ENCODE results near the gene MMP15.
A peak's percentile ranks its signal among the peaks of the same experiment; 100 is the strongest.
"Not testable (repeated sequence)": the region's sequence is repeated elsewhere in the genome, so short reads cannot be mapped to it uniquely, and the experiment has no call there.

Gene MMP15

DNA sequence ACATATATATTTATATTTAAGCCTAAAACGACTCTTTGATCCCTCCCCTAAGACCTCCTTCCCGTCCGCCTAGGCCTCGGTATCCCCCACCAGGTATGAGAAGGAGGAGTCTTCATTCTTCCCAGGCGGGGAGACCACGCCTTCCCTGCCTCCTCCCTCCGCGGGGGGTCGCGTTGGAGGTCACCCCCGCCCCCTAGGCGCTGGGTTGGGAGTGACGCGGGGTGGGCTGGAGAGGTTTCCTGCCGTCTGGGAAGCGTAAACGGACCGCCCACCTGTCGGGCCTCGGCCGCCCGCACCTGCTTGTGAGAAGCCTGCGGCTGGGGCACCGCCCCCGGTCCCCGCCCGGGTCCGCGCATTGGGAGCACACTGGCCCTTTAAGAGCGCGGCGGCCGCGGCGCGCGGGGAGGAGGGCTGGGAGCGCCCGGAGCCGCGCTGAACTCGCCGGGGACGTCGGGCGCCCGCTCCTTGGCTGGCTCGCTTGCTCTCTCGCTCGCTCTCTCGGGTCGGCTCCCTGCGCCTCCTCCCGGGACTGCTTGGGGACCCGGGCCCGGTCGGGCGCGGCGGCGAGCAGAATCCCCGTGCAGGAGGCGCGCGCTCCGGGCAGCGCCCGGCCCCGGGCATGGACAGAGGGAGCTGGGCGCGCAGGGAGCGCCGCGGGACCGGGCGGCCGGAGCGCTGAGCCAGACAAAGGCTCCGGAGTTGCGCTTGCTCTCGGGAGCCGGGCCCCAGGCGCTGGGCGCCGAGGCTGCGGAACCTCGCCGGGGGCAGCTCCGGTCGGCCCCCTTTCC, at the start of gene MMP15:
TSS of gene MMP15 (plus strand) at position 404 of the 788 bp plus-strand sequence. CDS start 597 bp downstream, outside the sequence.
- peak; percentile 56 for DNase-seq

DNA sequence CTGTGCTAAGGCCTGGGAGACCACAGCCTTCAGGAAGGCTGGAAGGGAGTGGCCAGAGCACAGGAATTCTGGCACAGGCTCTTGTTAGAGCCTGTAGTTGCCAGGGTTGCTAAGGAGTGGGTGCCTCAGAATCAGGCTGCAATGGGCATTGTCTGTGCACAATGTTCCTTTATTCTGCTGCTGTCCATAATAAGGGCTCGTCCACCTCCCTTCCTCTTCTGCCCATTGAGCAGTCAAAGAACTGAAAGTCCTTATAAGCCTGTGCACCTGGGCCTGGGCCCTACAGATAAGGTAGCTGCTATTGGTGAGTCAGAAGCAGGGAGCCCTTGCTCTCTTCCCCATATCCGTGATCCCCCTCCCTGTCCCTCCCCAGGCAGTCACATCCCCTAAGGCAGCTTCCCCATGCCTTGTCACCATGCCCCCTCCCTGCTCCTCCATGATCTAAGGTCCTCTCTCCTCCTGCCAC, 49.2 kb upstream of the MMP15 start:
- DNase-seq: no peak

DNA sequence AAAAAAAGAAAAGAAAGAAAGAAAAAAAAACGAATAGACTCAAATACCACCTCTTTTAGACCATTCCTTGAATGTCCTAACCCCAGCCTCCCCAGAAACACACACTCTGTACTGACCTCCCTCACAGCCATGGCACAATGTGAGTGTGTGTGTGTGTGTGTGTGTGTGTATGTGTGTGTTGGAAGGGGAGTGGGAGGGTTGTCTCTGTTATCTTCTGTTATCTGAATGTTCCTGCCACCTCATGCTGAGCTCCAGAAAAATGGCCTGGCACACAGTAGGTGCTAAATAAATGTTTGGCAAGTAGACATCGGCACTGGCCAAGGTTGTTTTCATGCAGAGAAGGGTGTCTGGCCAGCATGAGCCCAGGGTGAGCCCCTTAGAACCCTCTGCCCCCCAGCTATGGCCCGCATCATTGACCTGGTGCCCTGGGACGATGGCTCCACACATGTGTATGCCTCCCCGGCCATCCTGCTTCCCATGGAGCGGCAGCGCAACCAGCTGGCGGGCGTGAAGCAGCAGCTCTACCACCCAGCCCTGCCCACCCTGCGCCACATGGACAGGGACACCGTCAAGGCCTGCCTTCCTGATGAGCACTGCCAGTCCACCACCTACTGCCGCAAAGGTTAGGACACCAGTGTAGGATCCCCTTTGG, 48.0 kb upstream of the MMP15 start:
- DNase-seq: no peak

DNA sequence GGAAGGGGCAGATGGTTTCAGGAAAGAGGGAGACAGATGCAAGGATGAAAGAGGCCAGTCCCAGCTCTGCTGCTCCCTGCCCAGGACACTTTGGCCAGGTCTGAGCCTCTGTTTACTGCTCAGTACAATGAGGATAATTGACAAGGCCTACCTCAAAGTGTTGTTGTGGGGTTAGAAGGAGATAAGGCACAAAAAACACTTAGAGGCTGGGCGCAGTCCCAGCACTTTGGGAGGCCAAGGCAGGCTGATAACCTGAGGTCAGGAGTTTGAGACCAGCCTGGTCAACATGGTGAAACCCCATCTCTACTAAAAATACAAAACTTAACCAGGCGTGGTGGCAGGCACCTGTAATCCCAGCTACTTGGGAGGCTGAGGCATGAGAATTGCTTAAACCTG, 47.5 kb upstream of the MMP15 start:
- DNase-seq: not testable (repeated sequence)

DNA sequence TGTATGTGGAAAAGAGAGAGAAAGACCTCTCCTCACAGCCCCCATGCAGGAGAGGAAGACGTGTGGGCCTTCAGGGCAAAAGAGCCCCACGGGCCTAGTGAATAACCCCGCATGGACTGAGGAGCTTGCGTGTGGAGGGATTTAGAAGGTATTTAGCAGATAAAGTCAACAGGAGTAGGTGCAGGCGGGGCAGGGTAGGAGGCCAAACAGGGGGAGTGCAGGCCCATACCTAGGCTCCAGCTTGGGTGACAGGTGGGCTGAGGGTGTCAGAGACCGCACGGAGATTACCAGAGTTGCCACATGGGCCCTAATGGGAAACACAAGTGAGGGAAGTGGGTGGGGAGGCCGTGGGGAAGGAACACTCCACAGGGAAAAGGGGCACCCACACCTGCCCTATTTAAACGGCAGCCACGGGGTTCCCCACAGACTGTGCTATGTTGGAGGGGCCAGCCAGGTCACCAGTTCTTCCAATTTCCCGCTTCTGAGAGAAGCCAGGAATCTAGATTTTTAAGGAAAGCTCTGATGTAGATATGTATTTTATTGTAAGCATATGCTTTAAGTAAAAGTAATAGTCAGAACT, 46.5 kb upstream of the MMP15 start:
- DNase-seq: no peak

DNA sequence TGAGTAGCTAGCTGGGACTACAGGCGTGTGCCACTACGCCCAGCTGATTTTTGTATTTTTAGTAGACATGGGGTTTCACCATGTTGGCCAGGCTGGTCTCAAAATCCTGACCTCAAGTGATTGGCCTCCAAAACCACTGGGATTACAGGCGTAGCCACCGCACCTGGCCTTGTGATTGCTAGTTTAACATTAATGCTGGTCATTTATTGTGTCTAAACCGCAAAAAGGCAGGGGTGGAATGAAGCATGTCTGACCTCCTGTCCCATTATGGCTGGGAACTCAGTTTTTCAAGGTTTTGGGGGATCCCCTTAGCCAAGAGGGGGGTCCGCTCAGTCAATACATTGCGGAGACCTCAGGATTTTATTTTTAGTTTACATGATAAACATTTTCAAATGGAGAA, 43.9 kb upstream of the MMP15 start:
- no peak for DNase-seq

DNA sequence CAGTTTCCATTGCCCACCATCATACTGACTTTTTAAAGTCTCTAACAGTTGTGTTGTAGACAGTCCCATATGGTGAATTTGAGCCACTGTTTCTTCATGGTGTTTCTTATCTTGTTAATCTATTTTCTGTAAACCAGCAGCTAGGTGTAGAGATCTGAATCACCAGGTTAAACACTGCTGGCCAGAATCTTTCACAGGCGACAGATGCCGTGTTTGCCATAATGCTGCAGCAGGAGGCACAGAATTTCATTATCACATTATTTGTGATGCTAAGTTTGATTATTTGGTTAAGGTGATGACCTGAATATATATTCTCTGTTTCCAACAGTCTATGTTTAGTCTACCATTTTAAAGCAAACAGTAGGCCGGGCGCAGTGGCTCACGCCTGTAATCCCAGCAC, 43.2 kb upstream of the MMP15 start:
- DNase-seq: no peak

DNA sequence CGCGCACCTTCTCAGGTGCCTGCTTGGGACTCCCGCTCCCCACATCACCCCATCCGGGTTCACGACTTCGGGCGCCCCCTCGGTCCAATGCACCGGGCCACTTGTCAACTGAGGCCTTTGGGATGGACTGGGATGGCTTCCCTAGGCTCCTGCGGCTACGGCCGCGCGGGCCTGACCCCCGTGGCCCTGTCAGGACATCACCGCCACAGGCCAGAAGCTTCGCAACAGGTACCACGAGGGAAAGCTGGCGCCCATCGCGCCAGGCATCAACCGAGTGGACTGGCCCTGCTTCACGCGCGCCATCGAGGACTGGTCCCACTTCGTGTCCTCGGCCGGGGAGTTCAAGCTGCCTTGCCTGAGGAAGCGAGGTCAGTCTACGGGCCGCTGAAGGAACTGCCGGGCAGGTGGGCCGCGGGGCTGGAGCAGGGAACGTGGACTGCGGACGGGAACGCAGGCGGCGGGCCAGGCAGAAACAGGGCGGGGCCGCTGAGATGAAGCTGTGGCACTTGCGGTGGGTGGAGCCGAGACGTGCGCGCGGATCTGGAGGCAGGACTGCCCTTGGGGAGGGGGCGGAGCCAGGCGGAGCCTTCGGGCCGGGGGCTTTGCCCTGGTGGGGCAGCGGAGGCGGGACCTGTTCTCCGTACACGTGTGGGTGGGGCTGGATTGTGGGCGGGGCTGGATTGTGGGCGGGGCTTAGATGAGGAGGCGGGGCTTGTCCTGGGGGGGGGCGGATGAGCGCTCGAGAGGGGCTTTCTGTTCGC, 40.9 kb upstream of the MMP15 start:
- peak; percentile 87 for DNase-seq

DNA sequence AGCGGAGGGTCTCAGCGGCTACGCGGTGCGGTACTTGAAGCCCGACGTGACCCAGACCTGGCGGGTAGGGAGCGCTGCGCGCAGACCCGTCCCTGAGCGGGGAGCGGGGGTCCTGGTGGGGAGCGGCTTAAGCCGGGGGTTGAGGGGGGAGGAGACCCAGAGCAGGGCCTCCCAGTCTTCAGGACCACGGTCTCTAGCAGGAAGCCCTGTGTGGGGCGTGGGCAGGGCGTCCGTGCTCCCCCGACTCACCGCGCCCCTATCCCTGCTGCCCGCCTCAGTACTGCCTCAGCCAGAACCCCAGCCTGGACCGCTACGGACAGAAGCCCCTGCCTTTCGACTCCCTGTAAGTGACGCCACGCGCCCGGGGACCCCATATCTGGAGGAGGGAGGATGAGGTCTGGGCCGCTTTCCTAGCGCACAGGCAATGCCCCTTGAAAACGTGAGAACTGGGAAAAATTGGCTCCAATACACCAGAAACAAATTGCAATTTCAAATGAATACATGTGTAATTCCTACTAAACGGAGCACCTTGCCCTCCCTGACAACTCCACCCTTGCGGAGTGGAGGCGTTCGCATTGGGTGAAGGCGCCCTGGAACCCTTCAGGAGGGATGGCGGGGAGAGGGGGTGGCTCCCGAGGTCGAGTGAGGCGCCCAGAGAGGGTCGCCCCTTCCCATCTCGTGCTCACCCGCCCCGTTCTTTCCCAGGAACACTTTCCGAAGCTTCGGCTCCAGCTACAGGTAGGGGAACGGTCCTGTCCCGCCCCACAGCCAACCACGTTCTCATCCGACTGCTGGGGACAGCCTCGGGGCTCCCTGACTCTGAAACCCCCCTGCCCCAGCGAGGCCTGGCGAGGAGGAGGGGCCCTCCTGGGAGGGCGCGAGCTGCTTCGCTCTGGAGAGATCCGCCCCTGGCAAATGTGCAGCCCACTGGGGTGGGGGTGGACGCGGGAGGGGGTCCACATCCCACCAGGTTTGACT, 40.1 kb upstream of the MMP15 start:
- DNase-seq: peak; percentile 11

DNA sequence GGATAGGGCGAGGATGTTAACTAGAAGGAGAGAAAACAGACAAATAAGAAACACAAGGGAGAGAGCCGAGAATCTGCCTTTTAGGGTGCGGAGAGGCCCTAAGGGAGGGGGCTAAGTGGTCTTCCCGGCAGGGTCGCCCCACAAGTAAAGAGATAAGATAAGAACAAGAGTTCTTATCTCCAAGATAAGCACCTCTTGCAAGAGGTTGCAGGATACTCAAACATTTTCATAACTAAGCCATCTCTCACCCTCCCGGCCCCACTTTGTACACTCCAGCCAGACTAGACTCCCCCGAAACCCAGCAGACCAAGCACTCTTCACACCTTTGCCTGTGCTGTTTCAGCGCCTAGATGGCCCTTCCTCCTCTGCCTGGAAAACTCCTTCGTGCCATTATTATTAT, 39.4 kb upstream of the MMP15 start:
- DNase-seq: no peak

DNA sequence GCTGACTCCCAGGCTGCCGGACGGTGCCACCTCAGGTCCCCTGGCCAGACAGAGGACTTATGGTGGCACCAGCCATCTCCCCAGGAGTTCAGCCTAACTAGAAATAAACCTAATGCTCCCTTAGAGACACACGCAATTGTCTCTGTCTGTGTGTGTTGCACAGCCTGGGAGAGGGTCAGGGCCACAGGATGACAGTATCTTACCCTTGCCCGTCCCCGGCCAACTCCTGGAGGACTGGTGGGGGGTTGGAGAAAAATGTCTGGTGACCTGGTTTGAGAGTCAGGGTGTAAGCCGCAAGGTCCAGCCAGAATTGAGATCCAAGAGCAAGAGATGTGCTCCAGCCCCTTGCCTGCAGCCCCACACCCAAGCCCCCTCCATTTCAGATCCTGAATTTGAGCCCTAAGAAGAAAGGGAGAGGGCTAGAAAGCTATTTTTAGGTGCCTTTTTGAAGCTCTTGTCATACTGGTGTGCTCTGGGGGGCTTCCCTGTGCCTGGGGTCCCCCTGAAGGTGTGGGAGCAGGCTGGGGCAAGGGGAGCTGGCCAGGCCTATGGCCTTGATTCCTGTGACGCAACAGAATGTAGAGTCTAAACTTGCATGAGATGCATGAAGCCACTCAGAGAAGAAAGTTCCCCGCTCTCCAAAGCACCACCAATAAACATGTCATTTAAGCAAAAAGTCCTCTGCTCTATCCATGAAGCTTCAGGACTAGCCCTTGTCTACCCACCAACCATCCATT, 37.9 kb upstream of the MMP15 start:
- no peak for DNase-seq

DNA sequence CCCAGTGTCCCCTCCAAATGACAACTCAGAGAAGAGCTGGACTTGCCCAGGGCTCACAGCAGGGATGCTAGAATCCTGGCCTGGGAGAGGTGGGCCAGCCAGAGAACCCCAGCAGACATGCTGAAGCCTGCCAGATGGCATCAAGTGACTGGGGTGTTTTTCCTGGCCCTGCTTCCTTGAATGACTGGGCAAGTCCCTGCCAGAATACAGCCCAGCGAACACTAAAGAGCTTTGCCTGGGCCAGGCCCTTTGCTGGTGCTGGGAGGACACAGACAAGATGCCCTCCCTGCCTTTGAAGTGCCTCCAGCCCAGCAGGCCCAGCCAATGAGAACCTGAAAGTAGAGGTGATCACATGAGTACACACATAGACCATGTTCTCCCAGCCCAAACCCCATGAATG, 36.6 kb upstream of the MMP15 start:
- no peak for DNase-seq

DNA sequence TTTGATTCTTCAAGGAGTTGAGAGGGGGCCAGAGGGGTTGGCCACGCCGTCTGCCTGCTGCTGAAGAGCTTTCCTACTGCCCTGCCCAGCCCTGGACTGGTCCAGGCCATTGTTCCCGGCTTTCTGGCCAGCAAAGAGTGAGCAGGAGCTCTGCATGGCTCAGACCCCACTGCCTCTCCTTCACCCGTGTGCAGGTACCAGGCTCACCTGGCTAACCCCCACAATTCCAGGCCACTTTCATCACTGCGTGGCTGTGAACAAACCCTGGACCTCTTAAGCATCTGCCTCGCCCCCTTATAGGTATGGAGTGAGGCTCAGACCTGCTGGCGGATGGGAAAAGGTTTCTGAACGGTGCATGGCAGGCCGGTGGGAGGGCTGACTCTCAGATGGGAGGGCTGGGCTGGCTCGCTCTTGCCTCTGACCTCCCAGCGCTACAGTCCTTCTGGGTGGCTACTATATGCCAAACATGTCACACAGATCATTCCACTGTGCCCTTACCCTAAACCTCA, 33.9 kb upstream of the MMP15 start:
- DNase-seq: no peak

DNA sequence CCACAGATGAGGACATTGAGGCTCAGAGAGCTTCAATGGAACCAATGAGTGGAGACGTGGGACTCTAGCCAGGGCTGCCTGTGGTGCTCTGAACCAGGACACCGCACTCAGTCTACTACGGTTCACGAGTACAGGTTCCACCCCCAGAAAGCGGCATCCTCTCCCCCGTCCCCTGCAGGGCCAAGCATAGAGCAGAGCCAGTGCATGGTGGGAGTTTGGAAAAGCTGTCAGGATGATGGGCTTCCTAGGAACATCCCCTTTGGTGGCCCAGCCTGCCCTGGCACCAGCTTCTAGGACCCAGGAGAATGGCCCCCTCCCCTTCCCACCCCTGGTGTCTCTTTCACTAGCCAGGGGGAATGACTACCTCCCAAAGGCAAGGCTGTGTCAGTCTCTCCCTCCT, 33.5 kb upstream of the MMP15 start:
- no peak for DNase-seq

DNA sequence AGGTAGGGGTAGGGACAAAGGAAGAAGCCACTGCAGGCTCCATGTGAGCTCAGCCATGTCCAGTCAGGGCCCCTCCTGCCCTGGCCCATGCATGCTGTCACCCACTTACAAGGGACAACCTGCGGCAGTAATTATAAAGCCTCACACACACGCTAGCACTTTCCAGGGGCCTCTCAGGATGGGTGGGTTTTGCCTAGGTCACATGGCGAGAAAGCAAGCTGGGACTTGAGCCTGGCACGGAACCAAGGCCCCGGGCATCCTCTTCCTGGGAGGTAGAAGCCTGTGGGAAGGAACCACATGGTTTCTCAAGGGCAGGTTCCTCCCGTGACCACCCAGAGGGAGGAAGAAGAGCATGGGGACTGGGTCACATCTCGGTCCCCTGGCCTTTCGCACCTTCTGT, 32.1 kb upstream of the MMP15 start:
- DNase-seq: no peak

DNA sequence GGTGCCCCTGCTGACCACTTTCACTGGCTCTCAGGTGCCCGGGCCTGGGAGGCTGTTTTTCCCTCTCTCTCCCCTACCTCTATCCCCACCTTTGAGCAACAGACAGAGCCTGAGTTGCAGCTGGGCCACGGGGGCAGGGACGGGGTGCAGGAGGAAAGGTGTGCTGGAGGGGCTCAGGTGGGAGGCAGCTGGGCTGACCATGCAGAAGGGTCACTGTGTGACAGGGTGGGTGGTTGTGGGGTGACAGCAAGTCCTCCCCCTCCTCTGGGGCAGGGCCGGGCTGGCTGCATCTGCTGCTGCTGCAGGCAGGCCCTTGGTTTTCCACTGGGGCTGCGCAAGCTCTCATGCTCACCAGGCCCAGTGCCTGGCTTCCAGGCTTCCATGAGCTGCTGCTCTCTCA, 31.7 kb upstream of the MMP15 start:
- DNase-seq: no peak

DNA sequence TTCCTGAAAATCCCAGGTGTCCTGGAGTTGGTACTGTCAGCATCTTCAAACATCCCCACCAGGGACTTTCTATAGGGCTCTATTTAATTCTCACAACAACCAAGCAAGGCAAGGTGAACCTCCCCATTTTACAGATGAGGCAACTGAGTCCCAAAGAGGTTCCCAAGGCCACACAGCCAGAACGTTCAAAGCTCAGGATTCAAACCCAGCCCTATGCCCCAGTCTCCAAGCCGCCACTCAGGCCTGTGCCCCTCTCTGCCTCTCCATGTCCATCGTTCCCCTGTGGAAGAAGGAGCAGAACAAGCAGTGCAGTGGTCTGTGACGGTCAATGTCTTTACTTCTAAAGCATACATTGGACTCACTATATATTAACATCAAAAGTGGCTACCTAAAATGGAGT, 31.2 kb upstream of the MMP15 start:
- no peak for DNase-seq

DNA sequence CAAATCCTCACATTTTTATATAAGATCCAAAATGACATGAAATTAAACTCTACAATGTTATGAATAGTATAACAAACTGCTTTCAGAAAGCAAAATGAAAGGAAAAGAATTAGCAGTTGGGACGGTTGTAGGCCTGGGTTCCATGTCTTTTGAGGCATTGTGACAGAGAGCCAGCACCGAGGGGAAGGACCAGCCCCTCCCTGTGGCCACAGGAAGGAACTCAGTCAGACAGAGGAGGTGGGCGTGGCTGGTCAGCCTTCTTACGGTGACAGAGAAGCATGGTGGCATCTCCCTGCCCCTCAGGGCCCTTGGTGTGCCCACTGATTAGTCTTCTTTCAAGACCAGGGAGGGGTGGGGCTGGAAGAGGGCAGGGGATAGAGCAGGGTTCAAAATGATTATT, 30.8 kb upstream of the MMP15 start:
- DNase-seq: no peak

DNA sequence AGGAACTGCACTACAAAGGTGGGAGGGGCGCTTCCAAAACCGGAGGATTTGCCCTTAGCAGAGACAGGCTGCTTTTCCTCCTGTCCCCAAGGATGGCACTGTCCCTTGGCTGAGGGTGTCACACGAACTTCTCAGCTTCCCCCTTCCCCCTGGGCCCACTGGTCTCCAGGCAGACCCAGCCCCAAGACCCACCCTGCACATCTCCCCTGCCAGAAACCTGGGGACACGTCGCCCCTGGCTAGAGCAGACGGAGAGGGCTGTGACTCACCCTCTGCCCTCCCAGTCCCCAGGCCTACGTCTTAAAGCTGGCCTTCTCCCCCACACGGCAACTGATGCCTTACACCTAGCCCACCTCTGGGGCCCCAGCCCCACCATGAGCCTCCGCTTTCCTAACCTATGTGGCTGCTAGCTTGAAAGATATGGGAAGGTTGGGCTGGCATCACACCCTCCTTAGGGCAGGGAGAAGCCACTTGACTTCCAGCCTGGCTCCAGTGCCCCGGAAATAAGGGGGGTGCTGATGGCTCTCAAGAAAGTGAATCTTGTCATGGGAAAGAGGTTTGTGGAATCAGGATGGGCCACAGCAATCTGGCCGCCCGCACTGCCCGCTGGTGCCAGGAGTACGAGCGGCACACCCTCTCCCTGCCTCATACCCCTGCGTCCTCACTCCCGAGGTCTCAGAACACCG, 29.7 kb upstream of the MMP15 start:
- DNase-seq: no peak

DNA sequence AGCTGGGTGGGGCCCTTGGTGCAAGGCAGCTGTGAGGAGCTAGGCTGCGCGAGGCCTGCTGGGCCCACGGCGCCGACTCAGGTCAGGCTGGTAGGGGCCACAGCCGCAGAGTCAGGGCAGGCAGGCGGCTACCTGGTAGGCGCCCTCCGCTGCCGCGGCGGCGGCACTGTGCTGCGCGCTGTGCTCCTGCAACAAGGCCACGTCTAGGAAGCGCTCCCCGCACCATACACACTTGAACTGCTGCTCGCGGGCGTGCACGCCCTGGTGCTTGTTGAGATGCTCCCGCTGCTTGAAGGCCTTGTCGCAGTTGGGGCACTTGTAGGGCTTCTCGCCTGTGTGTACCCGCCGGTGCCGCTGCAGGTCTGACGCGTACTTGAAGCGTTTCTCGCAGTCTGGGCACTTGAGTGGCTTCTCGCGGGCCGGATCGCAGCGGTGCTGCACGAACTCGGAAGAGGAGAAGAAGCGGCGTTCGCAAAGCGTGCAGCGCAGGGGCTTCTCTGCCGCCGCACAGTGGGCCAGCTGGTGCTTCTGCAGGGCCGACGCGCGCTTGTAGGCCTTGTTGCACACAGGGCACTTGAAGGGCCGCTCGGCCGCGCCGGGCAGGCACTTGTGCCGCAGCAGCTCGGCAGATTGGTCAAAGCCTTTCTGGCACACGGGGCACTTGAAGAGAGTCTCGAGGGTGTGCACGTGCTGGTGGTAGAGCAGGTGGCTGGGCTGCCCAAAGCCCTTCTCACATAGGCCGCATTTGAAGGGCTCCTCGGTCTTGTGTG, 29.0 kb upstream of the MMP15 start:
- DNase-seq: no peak

All from activated T-cell treated with anti-CD3 and anti-CD28 coated beads for 4 hours (primary cell).